GOT3 (cell line): ENCODE measurements around the gene PTPRU.

Source experiments
- DNase-seq: peaks from one replicate; lab custom pipeline; 2025; ENCODE audit warnings: mixed read lengths; lab: John Stamatoyannopoulos, UW

The PTPRU gene

DNA sequence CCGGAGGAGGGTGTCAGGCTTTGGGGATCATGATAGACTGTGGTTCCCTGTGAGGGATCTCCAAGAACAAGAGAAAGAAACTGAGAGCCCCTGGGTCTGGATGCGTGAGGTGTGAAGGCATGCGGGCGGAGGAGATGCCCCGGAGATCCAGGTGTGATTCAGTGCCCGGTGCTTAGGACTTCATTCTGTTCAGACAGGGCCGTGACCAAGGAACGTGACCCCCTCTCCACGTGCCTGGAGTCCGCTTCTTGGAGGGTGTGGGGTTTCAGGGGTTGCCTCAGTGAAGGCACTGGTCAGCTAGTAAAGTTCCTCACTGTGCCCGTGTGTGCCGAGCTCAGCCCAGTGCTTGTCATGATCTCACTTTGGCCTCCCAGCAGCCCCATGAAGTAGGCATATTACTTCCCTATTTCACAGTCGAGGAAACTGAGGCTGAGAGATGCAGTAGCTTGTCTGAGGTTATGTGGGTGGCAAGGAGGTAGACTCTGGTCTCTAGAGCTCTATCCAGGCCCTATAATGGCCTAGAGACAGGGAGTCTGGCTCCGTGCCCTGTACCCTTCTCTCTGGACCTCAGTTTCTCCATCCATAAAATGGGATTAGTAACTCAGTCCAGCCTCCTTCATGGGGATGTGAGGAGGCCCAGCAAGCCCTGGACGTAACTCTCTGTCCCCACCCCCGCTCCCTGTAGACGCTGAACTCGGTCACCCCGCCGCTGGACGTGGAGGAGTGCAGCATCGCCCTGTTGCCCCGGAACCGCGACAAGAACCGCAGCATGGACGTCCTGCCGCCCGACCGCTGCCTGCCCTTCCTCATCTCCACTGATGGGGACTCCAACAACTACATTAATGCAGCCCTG, 81.0 kb downstream of the PTPRU start:
- no peak for DNase-seq

GRCh38 chr1:29317916-29318530, 81.7 kb downstream of the PTPRU start:
- DNase-seq: no peak

GRCh38 chr1:29318724-29319123, 82.4 kb downstream of the PTPRU start:
- DNase-seq: no peak

- no peak for DNase-seq
Measured at GRCh38 chr1:29319300-29320110, 83.2 kb downstream of the PTPRU start.

GRCh38 chr1:29320156-29320940, 84.0 kb downstream of the PTPRU start:
- DNase-seq: no peak

DNA sequence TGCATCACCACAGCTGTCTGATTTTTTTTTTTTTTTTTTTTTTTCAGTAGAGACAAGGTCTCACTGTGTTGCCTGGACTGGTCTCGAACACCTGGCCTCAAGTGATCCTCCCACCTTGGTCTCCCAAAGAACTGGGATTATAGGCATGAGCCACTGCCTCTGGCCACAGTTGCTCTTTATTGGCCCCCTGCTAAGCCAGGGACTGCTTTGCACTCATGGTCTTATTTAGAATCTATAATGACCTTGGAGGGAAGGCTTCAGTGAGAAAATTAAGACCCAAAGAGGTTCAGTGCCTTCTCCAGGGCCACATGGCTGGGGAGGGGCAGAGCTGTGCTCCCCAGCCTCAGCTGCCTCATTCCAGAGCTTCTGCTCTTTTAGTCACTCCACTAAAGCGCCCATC, 84.9 kb downstream of the PTPRU start:
- DNase-seq: no peak

DNA sequence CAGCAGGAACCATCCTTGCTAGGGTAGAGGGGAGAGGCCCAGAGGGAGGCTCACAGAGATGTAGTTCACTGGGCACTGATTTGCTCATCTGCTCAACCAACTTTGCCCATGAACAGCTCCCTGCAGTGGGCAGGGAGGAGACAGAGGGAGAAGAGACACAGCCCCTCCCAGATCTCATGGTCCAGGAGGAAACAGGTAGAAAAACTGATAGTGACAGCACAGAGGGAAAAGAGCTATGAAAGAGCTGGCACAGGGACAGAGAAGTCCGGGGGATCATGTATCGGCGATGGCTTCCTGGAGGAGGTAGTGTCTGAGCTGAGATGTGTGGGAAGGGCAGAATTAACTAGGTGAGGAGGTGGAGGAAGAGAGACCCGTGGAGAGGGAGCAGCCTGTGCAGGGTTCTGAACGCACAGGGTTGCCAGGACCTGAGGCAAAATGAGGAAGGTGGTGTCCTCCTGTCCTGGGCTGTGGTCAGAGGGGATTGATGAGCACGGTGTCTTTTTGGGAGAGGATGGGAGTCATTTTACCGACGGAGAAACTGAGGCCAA, 85.9 kb downstream of the PTPRU start:
- no peak for DNase-seq

DNA sequence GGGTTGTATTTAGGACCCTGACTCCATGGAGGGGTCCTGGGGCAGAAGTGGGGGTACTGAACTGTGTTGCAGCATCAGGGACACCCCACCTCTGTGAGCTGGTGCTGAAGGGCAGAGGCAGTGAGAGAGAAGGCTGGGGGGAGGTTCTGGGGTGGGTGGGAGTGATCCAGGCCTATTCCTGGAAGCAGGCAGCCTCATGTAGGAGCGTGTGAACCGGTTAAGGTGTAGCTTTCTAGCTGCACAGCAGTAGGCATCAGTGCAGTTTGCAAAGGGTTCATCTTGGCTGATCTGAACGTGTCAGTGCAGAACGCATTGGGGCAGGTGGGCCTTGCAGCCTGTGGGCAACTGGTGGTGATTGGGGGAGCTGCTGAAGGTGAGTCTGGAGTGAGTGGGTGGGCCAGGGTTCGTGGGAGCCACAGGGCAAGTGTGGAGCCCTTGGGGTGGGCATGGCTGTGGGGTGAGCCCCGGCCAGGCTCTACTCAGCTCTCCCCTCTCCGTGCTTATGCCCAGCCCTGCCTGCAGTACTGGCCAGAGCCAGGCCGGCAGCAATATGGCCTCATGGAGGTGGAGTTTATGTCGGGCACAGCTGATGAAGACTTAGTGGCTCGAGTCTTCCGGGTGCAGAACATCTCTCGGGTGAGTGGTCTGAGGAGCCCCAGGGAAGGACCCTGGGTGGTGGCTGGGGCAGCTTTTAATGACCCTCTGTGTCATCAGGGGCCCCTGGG, 86.7 kb downstream of the PTPRU start:
- no peak for DNase-seq

- DNase-seq: no peak
Measured at GRCh38 chr1:29323636-29324035, 87.3 kb downstream of the PTPRU start.

DNA sequence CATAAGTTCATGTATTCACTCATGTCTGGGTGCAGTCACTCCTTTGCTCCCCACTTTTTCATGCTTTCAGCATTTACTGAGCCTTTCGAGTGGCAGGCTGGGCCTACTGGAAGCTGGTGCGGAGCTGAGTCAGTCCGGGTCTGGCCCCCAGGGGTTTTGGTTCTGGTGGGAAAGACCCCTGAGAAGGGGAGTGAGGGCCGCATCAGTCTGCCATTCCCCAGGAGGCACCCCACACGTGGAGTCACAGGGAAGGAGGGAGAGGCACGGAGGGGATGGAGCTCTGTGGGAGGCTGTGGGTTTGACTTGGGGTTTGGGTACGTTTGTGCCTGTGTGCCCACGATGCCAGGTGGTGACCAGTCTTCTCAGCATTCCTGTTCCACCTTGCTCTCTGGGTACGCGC, 87.9 kb downstream of the PTPRU start:
- DNase-seq: no peak

DNA sequence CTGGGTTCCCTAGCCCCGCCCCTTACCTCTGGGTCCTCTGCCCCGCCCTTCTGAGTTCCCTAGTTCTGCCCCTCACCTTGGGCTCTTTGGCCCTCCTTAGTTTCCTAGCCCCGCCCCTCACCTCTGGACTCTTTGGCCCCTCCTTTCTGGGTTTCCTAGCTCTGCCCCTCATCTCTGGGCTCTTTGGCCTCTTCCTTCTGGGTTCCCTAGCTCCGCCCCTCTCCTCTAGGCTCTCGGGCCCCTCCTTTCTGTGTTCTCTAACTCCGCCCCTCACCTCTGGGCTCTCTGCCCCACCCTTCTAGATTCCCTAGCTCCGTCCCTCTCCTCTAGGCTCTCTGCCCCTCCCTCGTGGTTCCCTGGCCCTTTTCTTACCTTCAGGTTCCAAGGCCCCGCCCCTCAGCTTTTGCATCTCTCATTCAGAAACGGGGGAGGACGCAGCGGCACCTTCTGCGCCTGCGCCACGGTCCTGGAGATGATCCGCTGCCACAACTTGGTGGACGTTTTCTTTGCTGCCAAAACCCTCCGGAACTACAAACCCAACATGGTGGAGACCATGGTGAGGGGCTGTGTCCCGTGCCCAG, 88.5 kb downstream of the PTPRU start:
- DNase-seq: no peak

DNA sequence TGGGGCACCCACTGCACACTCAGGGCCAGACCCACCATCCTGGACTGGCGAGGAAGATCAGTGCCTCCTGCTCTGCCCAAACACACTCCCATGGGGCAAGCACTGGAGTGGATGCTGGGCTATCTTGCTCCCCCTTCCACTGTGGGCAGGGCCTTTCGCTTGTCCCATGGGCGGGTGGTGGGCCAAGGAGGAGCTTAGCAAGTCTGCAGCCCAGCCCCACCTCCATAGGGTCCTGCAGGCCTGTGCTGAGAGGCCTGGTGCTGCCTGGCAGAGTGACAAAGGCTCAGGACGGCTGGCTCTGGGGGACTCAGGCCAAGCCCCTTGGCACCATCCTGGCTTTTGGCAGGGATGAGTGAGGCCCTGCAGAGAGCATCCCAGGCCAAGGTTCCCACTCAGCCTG, 89.4 kb downstream of the PTPRU start:
- DNase-seq: no peak

DNA sequence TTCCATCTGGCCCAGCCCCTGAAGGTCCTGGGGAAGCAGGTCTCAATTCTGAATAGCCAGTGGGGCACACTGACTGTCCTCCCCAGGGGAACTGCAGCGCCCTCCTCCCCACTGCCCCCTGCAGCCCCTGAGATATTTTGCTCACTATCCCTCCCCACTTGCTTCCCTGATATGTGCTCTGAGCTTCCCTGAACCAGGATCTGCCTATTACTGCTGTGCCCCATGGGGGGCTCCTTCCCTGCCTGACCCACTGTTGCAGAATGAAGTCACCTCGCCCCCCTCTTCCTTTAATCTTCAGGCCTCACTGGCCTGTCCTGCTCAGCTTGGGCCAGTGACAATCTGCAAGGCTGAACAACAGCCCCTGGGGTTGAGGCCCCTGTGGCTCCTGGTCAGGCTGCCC, 89.8 kb downstream of the PTPRU start:
- DNase-seq: no peak

- DNase-seq: no peak
Measured at GRCh38 chr1:29327223-29327935, 91.1 kb downstream of the PTPRU start.

DNA sequence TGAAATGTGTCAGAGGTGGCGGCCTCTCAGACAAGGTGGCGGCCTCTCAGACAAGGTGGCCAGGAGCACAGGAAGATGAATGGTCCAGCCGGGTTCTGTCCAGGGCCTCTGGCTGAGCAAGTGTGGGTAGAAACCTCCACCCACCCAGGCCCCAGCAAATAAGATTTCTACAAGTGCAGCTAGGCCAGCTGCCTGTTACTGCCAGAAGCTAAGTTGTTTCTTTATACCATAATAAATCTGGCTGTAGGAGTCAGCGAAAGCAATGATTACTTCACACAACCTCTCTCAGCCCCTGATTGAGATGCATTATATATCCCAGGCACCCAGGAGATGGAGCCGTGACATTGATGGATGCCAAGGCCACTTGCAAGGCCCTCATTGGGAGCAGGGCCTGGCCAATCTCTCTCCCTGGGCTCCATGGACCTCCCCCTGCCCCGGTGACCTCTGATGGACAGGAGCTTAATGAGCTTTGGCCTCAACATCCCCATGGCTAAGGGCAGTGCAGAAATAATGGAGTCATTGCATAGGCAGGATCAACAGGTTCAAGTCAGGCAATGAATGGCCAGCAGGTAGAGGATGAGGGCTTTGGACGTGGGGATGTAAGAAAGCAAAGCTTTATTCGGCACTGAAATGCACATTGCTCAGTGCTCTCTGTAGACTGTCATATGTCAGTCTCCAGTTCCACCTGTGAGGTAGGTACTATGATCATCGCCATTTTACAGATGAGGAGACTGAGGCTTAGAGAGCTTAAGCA, 92.9 kb downstream of the PTPRU start:
- DNase-seq: no peak

DNA sequence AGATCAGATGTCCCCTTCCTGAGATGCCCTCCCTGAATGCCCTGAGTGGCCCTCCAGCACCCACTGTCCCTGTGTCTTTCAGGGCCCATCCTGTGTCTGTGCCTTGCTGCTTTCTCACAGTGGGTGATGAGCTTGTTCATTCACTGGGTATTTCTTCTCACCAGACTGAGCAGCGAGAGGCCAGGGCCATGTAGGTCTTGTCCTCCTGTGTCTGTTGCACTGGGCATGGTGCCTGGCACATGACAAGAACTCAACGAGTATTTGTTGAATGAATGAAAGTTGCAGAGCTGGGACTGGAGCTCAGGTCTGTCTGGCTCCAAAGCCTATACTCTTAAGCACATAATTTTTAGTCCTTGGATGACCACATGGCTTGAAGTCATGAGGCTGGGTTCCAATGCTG, 93.8 kb downstream of the PTPRU start:
- DNase-seq: no peak

- DNase-seq: no peak
Measured at GRCh38 chr1:29330856-29331255, 94.5 kb downstream of the PTPRU start.

- no peak for DNase-seq
Measured at GRCh38 chr1:29331309-29331708, 95.0 kb downstream of the PTPRU start.

GRCh38 chr1:29331729-29332128, 95.4 kb downstream of the PTPRU start:
- no peak for DNase-seq
